ENCODE results near the gene INHBC.
"Not testable (repeated sequence)": the region's sequence is repeated elsewhere in the genome, so short reads cannot be mapped to it uniquely, and the experiment has no call there.

Gene INHBC

GRCh38 chr12:57429473-57430111 is 5.0 kb upstream of the INHBC start:
- DNase-seq (ENCODE audit: low read depth), result no peak

- peak; percentile 25 for DNase-seq (ENCODE audit: low read depth)
Measured at GRCh38 chr12:57430112-57430930, 4.3 kb upstream of the INHBC start.

DNA sequence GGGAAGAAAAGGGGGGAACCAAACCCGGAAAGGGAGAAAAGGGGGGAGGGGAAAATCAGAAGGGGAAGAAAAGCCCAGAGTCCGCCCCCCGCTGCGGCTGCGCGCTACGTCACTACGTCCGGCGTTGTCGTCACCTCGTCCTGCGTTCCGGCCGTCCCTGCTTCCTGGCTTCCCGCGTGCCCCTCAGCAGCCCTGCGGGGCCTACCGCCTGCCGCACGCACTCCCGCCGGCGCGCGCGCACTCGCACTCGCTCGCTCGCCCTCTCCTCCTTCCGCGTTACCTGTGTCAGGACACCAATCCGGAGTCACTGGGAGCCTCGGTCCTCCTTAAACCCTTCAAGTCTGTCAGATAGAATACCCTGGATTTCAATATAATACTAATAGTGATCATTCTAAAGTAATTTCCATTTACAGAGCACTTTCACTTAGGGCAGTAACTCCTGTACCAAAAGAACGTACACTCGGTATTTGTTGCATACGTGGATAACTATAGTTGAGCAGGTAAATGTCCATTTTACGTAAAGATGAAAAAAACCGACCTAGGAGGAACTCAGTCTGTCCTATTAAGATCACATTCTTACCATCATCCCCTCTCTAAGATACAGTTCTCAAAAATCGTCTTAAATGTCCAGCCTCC is 3.5 kb upstream of the INHBC start, which contains the start of gene R3HDM2:
Gene R3HDM2 (minus strand): TSS at position 113 of the 636 bp plus-strand sequence. CDS start 120,615 bp downstream, outside the sequence.
- DNase-seq (ENCODE audit: low read depth), result peak; percentile 91

DNA sequence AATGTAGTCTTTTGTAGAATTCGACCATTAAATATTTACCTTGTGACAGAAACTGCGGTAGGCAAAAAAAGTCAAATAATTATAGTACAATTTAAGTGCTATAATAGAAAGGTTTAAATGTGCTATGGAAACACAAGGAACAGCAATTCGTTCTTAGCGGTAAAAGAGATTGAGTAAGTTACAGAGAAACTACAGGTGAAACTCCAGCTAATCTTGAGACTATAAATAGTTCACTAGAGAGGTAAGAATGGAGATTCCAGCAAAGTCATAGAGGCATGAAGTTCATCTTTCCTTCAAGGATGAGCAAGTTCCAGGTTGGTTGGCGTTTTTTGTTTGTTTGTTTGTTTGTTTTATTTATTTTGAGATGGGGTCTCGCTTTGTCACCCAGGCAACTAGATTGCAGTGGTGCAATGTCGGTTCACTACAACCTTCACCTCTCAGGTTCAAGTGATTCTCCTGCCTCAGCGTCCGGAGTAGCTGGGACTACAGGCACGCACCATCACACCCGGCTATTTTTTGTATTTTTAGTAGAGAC is 2.9 kb upstream of the INHBC start:
- no peak for DNase-seq (ENCODE audit: low read depth)

GRCh38 chr12:57433370-57433769 is 1.2 kb upstream of the INHBC start:
- no peak for DNase-seq (ENCODE audit: low read depth)

DNA sequence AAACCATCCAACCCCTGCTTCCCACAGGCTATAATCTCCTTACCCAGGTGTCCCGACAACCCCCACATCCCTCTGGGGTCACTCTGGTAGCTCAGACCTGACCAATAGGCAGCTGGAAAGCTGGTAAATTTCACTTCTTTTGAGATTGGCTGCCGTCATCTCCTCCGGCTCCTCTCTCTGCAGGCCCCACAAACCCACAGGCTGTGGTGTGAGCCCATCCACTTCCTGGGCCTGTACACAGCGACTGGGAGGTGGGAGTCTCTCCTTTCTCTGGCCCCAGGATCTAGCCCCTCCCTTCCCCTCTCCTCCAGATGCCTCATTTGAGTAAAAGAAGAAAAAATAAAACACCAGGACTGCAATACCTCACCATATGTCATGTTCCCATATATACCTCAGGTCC is 709 bp downstream of the INHBC start:
- DNase-seq (ENCODE audit: low read depth), result no peak

DNA sequence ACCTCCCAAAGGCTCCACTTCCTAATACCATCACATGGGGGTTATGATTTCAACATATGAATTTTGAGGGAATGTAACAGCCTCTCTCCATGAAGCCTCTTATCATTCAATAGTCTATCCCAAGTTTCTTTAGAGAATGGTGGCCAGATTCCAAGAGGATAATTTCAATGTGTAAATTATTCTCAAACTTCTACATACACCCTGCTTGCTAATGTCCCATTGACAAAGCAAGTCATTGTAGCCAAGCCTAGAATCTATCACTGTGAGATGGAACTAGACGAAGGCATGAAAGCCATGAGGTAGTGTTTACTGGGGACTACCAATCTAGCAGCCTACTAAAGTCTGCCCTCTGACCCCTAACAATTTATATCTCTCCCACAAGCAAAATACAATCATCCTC is 3.8 kb downstream of the INHBC start:
- no peak for DNase-seq (ENCODE audit: low read depth)

DNA sequence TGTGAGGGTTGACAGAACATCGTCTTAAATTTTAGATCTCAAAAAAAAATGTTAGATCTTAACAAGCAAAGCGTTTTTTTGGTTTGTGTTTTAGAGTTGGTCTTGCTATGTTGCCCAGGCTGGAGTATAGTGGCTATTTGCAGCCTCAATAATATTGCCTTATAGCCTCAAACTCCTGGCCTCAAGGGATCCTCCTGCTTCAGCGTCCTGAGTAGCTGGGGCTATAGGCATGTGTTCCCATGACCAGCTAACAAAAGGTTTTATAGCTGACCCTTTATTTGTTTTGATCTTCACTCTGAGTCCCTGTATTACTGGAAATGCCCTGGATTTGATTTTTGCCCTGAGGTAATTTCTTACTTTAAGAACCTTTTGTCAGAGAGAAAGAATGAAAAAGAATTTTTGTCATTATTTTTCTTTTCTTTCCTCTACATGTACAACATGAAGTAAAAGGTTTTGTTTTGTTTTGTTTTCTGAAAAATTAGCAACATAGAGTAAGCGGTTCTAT is 5.2 kb downstream of the INHBC start:
- no peak for DNase-seq (ENCODE audit: low read depth)

GRCh38 chr12:57441393-57441792 is 6.8 kb downstream of the INHBC start:
- not testable (repeated sequence) for DNase-seq (ENCODE audit: low read depth)

DNA sequence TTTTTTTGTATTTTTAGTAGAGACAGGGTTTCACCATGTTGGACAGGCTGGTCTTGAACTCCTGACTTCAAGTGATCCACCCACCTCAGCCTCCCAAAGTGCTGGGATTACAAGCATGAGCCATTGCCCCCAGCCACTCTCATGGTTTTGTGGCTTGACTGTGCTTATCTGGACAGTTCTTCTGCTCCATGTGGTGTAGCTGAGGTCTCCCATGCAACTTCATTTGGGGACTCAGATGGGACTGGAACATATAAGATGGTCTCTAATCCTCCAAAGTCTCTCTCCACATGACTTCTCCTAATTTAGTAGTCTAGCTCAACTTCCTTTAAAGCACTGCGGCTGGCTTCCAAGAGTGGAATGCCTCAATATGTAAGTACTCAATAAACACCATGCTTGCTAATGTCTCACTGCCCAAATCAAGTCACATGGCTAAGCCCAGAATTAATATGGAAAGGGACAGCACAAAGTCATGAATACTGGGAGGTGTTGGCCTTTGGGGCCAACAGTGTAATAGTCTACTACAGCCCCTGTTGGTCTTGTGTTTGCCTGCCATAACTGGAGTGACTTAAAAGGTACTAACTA is 7.4 kb downstream of the INHBC start:
- DNase-seq (ENCODE audit: low read depth), result no peak

DNA sequence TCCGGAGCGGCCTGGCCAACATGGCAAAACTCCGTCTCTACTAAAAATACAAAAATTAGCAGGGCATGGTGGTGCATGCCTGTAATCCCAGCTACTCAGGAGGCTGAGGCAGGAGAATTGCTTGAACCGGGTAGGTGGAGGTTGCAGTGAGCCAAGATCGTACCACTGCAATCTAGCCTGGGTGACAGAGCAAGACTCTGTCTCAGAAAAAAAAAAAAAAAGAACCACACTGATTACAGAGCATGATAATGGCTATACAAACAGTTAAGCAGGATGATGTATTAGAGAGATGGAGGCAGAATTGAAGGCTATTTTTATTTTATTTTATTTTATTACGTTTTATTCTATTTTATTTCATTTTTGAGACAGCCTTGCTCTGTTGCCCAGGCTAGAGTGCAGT is 9.8 kb downstream of the INHBC start:
- not testable (repeated sequence) for DNase-seq (ENCODE audit: low read depth)

GRCh38 chr12:57444744-57445143 is 10.2 kb downstream of the INHBC start:
- DNase-seq (ENCODE audit: low read depth), result no peak

DNA sequence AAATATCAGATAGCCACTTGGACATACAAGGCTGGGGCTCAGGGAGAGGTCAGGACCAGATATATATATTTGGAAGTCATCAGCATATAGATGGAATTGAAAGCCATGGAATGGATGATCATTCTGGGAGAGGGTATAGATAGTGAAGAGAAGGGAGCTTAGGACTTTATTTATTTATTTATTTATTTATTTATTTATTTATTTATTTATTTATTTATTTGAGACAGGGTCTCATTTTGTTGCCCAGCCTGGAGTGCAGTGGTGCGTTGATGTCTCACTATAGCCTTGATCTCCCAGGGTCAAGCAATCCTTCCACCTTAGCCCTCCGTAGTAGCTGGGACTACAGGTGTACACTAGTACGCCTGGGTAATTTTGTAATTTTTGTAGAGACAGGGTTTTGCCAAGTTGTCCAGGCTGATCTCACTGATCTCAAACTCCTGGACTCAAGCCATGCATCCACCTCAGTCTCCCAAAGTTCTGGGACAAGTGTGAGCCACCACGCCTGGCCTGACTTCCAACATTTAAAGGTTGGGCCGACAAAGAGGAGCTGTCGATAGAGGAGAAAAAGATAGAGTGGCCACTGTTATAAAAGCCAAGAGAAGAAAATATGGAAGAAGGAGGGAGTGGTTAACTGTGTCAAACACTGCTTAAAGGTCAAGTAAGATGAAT is 11.8 kb downstream of the INHBC start:
- no peak for DNase-seq (ENCODE audit: low read depth)

DNA sequence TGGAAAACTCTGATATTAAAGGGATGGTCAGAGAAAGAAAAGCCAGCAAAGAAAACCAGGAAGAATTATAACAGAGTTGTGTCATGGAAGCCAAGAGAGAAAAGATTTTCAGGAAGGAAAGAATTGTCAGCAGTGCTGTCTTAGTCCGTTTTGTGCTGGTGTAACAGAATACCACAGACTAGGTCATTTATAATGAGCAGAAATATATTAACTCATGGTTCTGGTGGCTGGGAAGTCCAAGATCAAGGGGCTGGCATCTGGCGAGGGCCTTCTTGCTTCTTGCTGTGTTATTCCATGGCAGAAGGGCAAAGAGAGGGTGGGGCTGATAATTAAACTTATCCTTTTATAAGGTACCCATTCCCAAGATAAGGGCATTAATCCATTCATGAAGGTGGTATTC is 14.1 kb downstream of the INHBC start:
- no peak for DNase-seq (ENCODE audit: low read depth)

- DNase-seq (ENCODE audit: low read depth), result no peak
Measured at GRCh38 chr12:57449375-57449774, 14.8 kb downstream of the INHBC start.

DNA sequence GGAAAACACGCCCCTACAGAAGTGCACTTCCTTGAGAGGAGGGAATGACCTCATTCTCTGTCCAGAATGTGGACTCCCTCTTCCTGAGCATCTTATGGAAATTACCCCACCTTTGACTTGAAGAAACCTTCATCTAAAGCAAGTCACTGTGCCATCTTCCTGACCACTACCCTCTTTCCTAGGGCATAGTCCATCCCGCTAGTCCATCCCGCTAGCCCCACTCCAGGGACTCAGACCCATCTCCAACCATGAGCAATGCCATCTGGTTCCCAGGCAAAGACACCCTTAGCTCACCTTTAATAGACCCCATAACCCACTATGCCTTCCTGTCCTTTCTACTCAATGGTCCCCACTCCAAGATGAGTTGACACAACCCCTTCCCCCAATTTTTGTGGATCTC is 15.5 kb downstream of the INHBC start:
- DNase-seq (ENCODE audit: low read depth), result no peak

DNA sequence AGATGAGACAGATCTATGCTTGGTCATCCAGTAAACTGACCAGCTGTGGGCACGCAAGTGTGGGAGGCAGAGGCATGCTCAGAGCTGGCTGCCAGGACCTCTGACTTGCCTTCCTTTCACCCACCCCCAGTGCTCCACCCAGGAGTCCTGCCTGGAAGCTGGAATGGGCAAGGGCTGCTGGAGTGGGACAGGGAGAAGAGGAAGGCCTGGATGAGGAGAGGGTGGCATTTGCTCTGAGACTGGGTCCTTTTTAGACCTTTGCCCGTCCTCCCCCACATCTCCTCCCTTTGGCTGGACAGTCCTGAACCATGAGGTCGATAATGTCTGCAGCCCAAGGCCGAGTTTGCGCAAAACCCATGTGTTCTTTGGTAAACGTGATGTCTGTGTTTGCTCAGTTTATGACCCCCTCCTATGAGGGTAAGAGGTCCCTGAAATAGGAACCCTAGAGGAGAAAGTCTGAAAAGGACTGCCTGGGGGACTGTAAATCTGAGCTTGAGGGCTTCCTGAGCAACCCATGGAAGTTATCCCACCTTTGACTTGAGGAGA is 16.7 kb downstream of the INHBC start:
- DNase-seq (ENCODE audit: low read depth), result no peak

DNA sequence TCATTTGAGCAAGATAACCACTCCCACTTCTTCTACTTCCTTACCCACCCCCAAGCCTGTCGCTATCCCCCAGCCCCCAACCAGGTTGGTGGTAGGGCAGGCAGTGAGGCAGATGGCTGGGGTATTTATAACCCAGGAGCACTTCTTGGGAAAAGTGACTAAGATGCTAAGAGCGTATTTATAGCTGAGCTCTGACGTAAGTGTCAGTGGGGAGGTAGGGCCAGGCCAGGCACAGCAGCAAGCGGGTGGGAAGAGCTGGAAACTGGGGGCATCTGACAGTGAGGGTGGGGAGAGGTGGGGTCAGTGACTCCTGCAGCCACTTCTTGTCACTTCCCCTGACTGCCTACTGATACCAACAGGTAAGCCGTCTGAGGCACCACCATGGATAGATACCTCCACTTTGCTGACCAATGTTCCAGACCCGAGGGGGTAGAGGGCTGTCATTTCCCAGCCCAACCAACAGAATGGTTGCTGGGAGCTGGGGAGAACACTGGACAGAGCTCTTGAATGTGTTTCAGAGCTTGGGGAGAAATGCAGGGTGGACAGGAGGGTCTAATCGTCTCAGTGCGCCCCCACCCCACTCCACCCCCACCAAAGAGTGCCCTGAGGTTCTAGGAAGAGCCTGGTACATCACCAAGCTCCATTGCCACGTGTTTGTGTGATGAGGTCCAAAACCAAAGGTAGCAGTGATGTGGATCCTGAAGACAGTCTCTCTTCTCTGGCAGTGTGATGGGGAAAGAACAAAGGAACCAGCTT is 17.8 kb downstream of the INHBC start:
- no peak for DNase-seq (ENCODE audit: low read depth)

DNA sequence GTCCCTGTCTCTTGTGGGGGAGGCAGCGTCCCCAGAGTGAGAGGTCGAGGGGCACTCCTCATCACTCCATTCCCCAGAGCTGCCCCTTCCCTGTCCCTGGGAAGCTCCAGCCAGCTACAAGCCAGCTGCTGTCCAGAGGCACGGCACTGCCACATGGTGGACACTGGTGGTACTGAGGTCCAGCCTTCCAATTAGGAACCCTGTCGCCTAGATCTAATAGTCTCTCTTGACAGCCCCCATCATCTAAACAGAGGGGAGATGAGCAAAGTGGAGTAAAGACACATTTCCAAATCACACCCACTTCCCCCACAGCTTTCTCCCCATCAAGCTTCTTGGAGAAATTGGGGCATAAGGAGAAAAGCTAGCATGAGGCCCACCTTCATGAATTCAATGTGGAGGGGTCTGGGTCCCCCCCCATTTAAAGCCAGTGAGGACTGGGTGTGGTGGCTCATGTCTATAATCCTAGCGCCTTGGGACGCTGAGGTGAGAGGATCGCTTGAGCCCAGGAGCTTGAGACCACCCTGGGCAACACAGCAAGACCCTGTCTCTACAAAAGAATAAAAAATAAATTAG is 18.4 kb downstream of the INHBC start:
- no peak for DNase-seq (ENCODE audit: low read depth)

DNA sequence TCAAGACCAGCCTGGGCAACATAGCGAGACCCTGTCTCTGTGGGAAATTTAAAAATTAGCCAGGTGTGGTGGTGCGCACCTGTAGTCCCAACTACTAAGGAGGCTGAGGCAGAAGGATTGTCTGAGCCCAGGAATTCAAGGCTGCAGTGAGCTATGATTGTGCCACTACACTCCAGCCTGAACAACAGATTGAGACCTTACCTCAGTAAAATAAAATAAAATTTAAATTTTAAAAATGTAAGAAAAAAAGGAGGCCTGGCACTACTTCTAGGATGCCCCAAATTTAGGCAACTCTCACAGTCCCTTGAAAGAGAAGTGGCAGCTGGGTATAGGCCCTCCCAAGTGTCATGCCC is 19.6 kb downstream of the INHBC start:
- DNase-seq (ENCODE audit: low read depth), result no peak

Data from T follicular helper cell (primary cell).